ENCODE results near the gene DTX1. TPM values are rescaled to one million over a fixed set of nuclear protein-coding genes. Genes with fewer than 3 reads are reported as not detected.

Gene DTX1
- polyA plus RNA-seq, 1 donor: 9.1 TPM

GRCh38 chr12:113129664-113130456, 73.3 kb downstream of the DTX1 start:
- peaks cover 16% of the 10 kb centered on the region for H3K27me3 ChIP-seq (ENCODE audit: control insufficient read depth, insufficient read depth, low read length)
- no CpG with 5 or more reads among the region's 17 CpGs for WGBS (ENCODE audit: insufficient coverage, low lambda C conversion rate)

GRCh38 chr12:113130457-113131135, 74.1 kb downstream of the DTX1 start:
- Histone ChIP-seq H3K4me3 (ENCODE audit: low read length) (no peak overlapping the region), H3K4me1 (ENCODE audit: control insufficient read depth, insufficient read depth, low read length) (no peaks in the 10 kb centered on the region), H3K27me3 (ENCODE audit: control insufficient read depth, insufficient read depth, low read length) (peaks cover 22% of the 10 kb centered on the region), H3K36me3 (ENCODE audit: control insufficient read depth, insufficient read depth, low read length) (no peaks in the 10 kb centered on the region), H3K27ac (ENCODE audit: low read length) (no peak overlapping the region), H3K9me3 (ENCODE audit: control insufficient read depth, low read depth, low read length) (no peaks in the 10 kb centered on the region)
- no CpG with 5 or more reads among the region's 18 CpGs for WGBS (ENCODE audit: insufficient coverage, low lambda C conversion rate)
- DNase-seq: no peak

More at GRCh38 chr12:113129664-113130456, 73.3 kb downstream of the DTX1 start:
- Histone ChIP-seq H3K4me1 (ENCODE audit: control insufficient read depth, insufficient read depth, low read length) (no peaks in the 10 kb centered on the region), H3K36me3 (ENCODE audit: control insufficient read depth, insufficient read depth, low read length) (no peaks in the 10 kb centered on the region), H3K27ac (ENCODE audit: low read length) (no peak overlapping the region), H3K9me3 (ENCODE audit: control insufficient read depth, low read depth, low read length) (no peaks in the 10 kb centered on the region), H3K4me3 (ENCODE audit: low read length) (no peak overlapping the region)
- no peak for DNase-seq

GRCh38 chr12:113131556-113131955, 75.0 kb downstream of the DTX1 start:
- H3K9me3 ChIP-seq (ENCODE audit: control insufficient read depth, low read depth, low read length): no peaks in the 10 kb centered on the region
- no peaks in the 10 kb centered on the region for H3K4me1 ChIP-seq (ENCODE audit: control insufficient read depth, insufficient read depth, low read length)
- peaks cover 31% of the 10 kb centered on the region for H3K27me3 ChIP-seq (ENCODE audit: control insufficient read depth, insufficient read depth, low read length)
- H3K4me3 ChIP-seq (ENCODE audit: low read length): no peak overlapping the region
- no peaks in the 10 kb centered on the region for H3K36me3 ChIP-seq (ENCODE audit: control insufficient read depth, insufficient read depth, low read length)
- DNase-seq: no peak
- no CpG with 5 or more reads among the region's 1 CpG for WGBS (ENCODE audit: insufficient coverage, low lambda C conversion rate)
- no peak overlapping the region for H3K27ac ChIP-seq (ENCODE audit: low read length)

DNA sequence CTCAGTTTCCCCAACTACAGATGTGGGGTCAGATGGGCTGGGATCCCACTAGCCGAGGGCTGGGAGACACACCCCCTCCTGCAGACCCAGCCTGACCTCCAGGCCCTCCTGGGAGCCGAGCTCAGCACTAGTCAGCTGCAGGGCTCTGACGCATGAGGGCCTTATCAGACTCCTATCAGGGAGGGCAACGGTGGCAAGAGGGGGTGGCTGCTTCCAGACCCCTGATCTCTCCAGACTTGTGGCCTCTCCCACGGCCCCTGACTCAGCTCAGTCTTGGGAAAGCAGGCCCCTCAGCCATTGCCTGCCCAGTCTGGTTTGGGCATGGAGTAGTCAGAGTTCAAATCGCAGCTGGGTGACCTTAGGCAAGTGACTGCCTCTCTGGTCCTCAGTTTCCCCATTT, 76.5 kb downstream of the DTX1 start:
- Histone ChIP-seq H3K4me3 (ENCODE audit: low read length) (no peak overlapping the region), H3K27me3 (ENCODE audit: control insufficient read depth, insufficient read depth, low read length) (peaks cover 21% of the 10 kb centered on the region), H3K27ac (ENCODE audit: low read length) (no peak overlapping the region), H3K36me3 (ENCODE audit: control insufficient read depth, insufficient read depth, low read length) (no peaks in the 10 kb centered on the region), H3K9me3 (ENCODE audit: control insufficient read depth, low read depth, low read length) (no peaks in the 10 kb centered on the region), H3K4me1 (ENCODE audit: control insufficient read depth, insufficient read depth, low read length) (no peaks in the 10 kb centered on the region)
- DNase-seq: no peak
- no CpG with 5 or more reads among the region's 6 CpGs for WGBS (ENCODE audit: insufficient coverage, low lambda C conversion rate)

DNA sequence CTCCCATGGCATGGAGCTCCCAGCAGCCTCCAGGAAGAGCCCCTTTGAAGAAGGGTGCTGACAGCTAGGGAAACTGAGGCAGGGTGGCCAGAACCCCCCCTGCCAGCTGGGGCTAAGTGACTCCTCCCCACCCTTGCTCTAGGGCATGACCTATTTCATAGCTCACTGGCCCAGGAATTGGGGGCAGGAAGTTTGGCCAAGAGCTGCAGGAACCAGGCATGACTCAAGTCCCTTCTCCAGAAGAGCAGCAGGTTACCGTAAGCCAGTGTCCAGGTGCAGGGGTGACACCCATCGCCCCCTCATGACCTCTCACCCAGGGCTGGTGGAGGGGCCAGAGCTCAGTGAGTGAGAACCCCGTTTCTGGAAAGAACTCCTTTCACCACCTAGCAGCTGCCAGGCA, 77.1 kb downstream of the DTX1 start:
- WGBS (ENCODE audit: insufficient coverage, low lambda C conversion rate): no CpG with 5 or more reads among the region's 3 CpGs

GRCh38 chr12:113134071-113134470, 77.5 kb downstream of the DTX1 start:
- Histone ChIP-seq H3K27me3 (ENCODE audit: control insufficient read depth, insufficient read depth, low read length) (peaks cover 21% of the 10 kb centered on the region), H3K4me3 (ENCODE audit: low read length) (no peak overlapping the region), H3K9me3 (ENCODE audit: control insufficient read depth, low read depth, low read length) (no peaks in the 10 kb centered on the region), H3K27ac (ENCODE audit: low read length) (no peak overlapping the region), H3K4me1 (ENCODE audit: control insufficient read depth, insufficient read depth, low read length) (no peaks in the 10 kb centered on the region), H3K36me3 (ENCODE audit: control insufficient read depth, insufficient read depth, low read length) (no peaks in the 10 kb centered on the region)
- no CpG with 5 or more reads among the region's 2 CpGs for WGBS (ENCODE audit: insufficient coverage, low lambda C conversion rate)
- DNase-seq: no peak

More for the DNA sequence above, 77.1 kb downstream of the DTX1 start:
- no peak overlapping the region for H3K27ac ChIP-seq (ENCODE audit: low read length)
- H3K36me3 ChIP-seq (ENCODE audit: control insufficient read depth, insufficient read depth, low read length): no peaks in the 10 kb centered on the region
- H3K4me3 ChIP-seq (ENCODE audit: low read length): no peak overlapping the region
- no peaks in the 10 kb centered on the region for H3K9me3 ChIP-seq (ENCODE audit: control insufficient read depth, low read depth, low read length)
- no peak for DNase-seq
- H3K4me1 ChIP-seq (ENCODE audit: control insufficient read depth, insufficient read depth, low read length): no peaks in the 10 kb centered on the region
- H3K27me3 ChIP-seq (ENCODE audit: control insufficient read depth, insufficient read depth, low read length): peaks cover 21% of the 10 kb centered on the region

DNA sequence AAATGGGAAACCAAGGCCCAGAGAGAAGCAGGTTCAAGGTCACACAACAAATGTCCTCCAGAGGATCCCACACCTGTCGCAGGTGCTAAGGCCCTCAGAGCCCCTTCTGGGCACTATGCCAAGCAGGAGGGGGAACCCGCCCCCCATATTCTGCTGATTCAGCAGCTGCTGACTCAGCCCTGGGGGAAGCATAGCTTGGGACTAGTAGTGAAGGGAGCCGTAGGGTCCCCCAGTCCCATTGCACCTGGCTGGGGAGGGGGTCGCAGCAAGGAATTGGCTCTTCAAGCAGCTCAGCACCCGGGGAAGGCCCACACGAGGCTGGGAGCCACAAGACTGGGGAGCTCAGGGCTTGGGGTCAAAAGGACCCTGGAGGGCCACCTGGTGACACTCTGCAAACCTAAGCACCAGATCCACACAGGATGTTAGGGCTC, 78.0 kb downstream of the DTX1 start:
- H3K36me3 ChIP-seq (ENCODE audit: control insufficient read depth, insufficient read depth, low read length): no peaks in the 10 kb centered on the region
- no peaks in the 10 kb centered on the region for H3K4me1 ChIP-seq (ENCODE audit: control insufficient read depth, insufficient read depth, low read length)
- WGBS (ENCODE audit: insufficient coverage, low lambda C conversion rate): no CpG with 5 or more reads among the region's 6 CpGs
- DNase-seq: no peak
- no peaks in the 10 kb centered on the region for H3K9me3 ChIP-seq (ENCODE audit: control insufficient read depth, low read depth, low read length)
- H3K4me3 ChIP-seq (ENCODE audit: low read length): no peak overlapping the region
- H3K27me3 ChIP-seq (ENCODE audit: control insufficient read depth, insufficient read depth, low read length): peaks cover 21% of the 10 kb centered on the region
- H3K27ac ChIP-seq (ENCODE audit: low read length): no peak overlapping the region

GRCh38 chr12:113135178-113136127, 78.9 kb downstream of the DTX1 start, which contains the start of gene RASAL1:
RASAL1 (minus strand) TSS chr12:113135761; CDS start chr12:113135462, 299 bp downstream.
- peak in 1 of 2 donors; percentile 30 for DNase-seq
- no peaks in the 10 kb centered on the region for H3K4me1 ChIP-seq (ENCODE audit: control insufficient read depth, insufficient read depth, low read length)

GRCh38 chr12:113136128-113136989, 79.8 kb downstream of the DTX1 start:
- WGBS (ENCODE audit: insufficient coverage, low lambda C conversion rate): no CpG with 5 or more reads among the region's 21 CpGs
- no peak overlapping the region for H3K4me3 ChIP-seq (ENCODE audit: low read length)
- no peaks in the 10 kb centered on the region for H3K36me3 ChIP-seq (ENCODE audit: control insufficient read depth, insufficient read depth, low read length)
- H3K4me1 ChIP-seq (ENCODE audit: control insufficient read depth, insufficient read depth, low read length): no peaks in the 10 kb centered on the region
- DNase-seq: no peak
- H3K27me3 ChIP-seq (ENCODE audit: control insufficient read depth, insufficient read depth, low read length): peaks cover 21% of the 10 kb centered on the region
- no peaks in the 10 kb centered on the region for H3K9me3 ChIP-seq (ENCODE audit: control insufficient read depth, low read depth, low read length)
- H3K27ac ChIP-seq (ENCODE audit: low read length): no peak overlapping the region

More at GRCh38 chr12:113135178-113136127, 78.9 kb downstream of the DTX1 start, which contains the start of gene RASAL1:
- H3K4me3 ChIP-seq (ENCODE audit: low read length): no peak within 1 kb of the TSS
- no CpG with 5 or more reads among the region's 68 CpGs for WGBS (ENCODE audit: insufficient coverage, low lambda C conversion rate)
- H3K36me3 ChIP-seq (ENCODE audit: control insufficient read depth, insufficient read depth, low read length): no peaks in the 10 kb centered on the region
- peaks cover 21% of the 10 kb centered on the region for H3K27me3 ChIP-seq (ENCODE audit: control insufficient read depth, insufficient read depth, low read length)
- H3K9me3 ChIP-seq (ENCODE audit: control insufficient read depth, low read depth, low read length): no peaks in the 10 kb centered on the region
- H3K27ac ChIP-seq (ENCODE audit: low read length): no peak within 1 kb of the TSS

Measured in large intestine (tissue), 3 donors.